ENCODE measurements around the gene OR4S1. TPM values are rescaled to one million over a fixed set of nuclear protein-coding genes. Genes with fewer than 3 reads are reported as not detected.
"Not testable (repeated sequence)": the region's sequence is repeated elsewhere in the genome, so short reads cannot be mapped to it uniquely, and the experiment has no call there.

The OR4S1 gene
- polyA plus RNA-seq, 2 of the 4 experiments (the other 2 are of a cell fraction) = not detected

GRCh38 chr11:48307760-48308386 lies 1.9 kb downstream of the OR4S1 start:
- Histone ChIP-seq H3K4me3 (no peak overlapping the region), H3K4me2 (peak overlapping the region; percentile 26; the same call in 1 of the 3 replicates), H3K27ac (no peak overlapping the region), H3K9me3 (no peaks in the 10 kb centered on the region), H3K4me1 (no peaks in the 10 kb centered on the region)
- DNase-seq (ENCODE audit: low read depth in 1 of 2, low spot score in 1 of 2) (peak; percentile 35 to 62), ATAC-seq (peak; percentile 86 to 96; a peak in 5 of 6 replicates), FAIRE-seq (peak; percentile 65)
- CTCF ChIA-PET = interaction anchor here (0.9 to 3.1 kb wide), 11 partner anchors 9 to 1688 kb away, joined by 3 to 22 read pairs (median 5); no protein-coding TSS in a partner anchor
- 7% methylated on average over 5 of the region's 5 CpGs for WGBS (ENCODE audit: missing lambda C conversion rate)
- POLR2A ChIA-PET = no interaction called here
- peak; percentile 88 for TF ChIP-seq CTCF (IDR thresholded peaks at IDR 0.05)
- no peak for TF ChIP-seq RCOR1 (IDR thresholded peaks at IDR 0.05; ENCODE audit: low read depth, low read length)
- TF ChIP-seq FOXS1 (CRISPR knock-in tag; IDR thresholded peaks at IDR 0.05) = no peak
- TF ChIP-seq MYC (IDR thresholded peaks at IDR 0.05; ENCODE audit: borderline replicate concordance, low read length) = no peak
- TF ChIP-seq RNF2 (IDR thresholded peaks at IDR 0.05; ENCODE audit: borderline replicate concordance, low read depth) = no peak
- TF ChIP-seq SMC3 (IDR thresholded peaks at IDR 0.05) = peak; percentile 66
- TF ChIP-seq MAFK (IDR thresholded peaks at IDR 0.05; ENCODE audit: partially characterized antibody) = peak; percentile 9
- peak; percentile 82 to 88 for TF ChIP-seq RAD21 (conservative IDR thresholded peaks at IDR 0.05 in 1 of 2, IDR thresholded peaks at IDR 0.05 in 1 of 2)
- no peak for TF ChIP-seq KDM5A (IDR thresholded peaks at IDR 0.05)
- no peak for TF ChIP-seq PHF8 (IDR thresholded peaks at IDR 0.05; ENCODE audit: borderline replicate concordance, low read depth)

GRCh38 chr11:48313590-48313989 lies 7.6 kb downstream of the OR4S1 start:
- FAIRE-seq; H3K27ac ChIP-seq; CTCF ChIA-PET; H3K4me1 ChIP-seq; H3K4me3 ChIP-seq; POLR2A ChIA-PET; ATAC-seq; H3K9me3 ChIP-seq; DNase-seq (ENCODE audit: low read depth in 1 of 2, low spot score in 1 of 2); H3K4me2 ChIP-seq: not testable (repeated sequence)
- WGBS (ENCODE audit: missing lambda C conversion rate) = 0% methylated on average over 2 of the region's 2 CpGs

- CTCF ChIA-PET; ATAC-seq; H3K9me3 ChIP-seq; DNase-seq (ENCODE audit: low read depth in 1 of 2, low spot score in 1 of 2); FAIRE-seq; H3K27ac ChIP-seq; H3K4me3 ChIP-seq; H3K4me1 ChIP-seq; H3K4me2 ChIP-seq; POLR2A ChIA-PET: not testable (repeated sequence)
- 2% methylated on average over 2 of the region's 2 CpGs for WGBS (ENCODE audit: missing lambda C conversion rate)
Observed at GRCh38 chr11:48319813-48320212, 13.8 kb downstream of the OR4S1 start.

GRCh38 chr11:48324620-48325019 lies 18.6 kb downstream of the OR4S1 start, which contains the start of gene OR4C3:
OR4C3 (plus strand) TSS chr11:48324920; CDS start chr11:48325022, 102 bp downstream.
- POLR2A ChIA-PET; ATAC-seq; CTCF ChIA-PET; FAIRE-seq; H3K27ac ChIP-seq; H3K4me2 ChIP-seq; H3K4me1 ChIP-seq; DNase-seq (ENCODE audit: low read depth in 1 of 2, low spot score in 1 of 2); H3K4me3 ChIP-seq; H3K9me3 ChIP-seq: not testable (repeated sequence)

GRCh38 chr11:48341466-48341865 lies 35.4 kb downstream of the OR4S1 start:
- no peak overlapping the region for H3K27ac ChIP-seq
- ChIA-PET CTCF (no interaction called here), POLR2A (no interaction called here)
- no peaks in the 10 kb centered on the region for H3K4me1 ChIP-seq
- H3K4me3 ChIP-seq = no peak overlapping the region
- no peaks in the 10 kb centered on the region; the same call in 2 of the 3 replicates for H3K9me3 ChIP-seq
- ATAC-seq (no peak), FAIRE-seq (no peak), DNase-seq (ENCODE audit: low read depth in 1 of 2, low spot score in 1 of 2) (no peak)
- no peak overlapping the region for H3K4me2 ChIP-seq
- WGBS (ENCODE audit: missing lambda C conversion rate) = 0% methylated on average over 2 of the region's 2 CpGs
- TF ChIP-seq RCOR1 (IDR thresholded peaks at IDR 0.05; ENCODE audit: low read depth, low read length) (no peak), MAZ (IDR thresholded peaks at IDR 0.05; ENCODE audit: borderline replicate concordance, low read depth, low read length) (no peak), HOXB5 (CRISPR knock-in tag; IDR thresholded peaks at IDR 0.05) (no peak), MAX (IDR thresholded peaks at IDR 0.05) (no peak), JUNB (IDR thresholded peaks at IDR 0.05) (no peak), HES2 (IDR thresholded peaks at IDR 0.05) (no peak), EP300 (IDR thresholded peaks at IDR 0.05) (no peak), RAD21 (conservative IDR thresholded peaks at IDR 0.05 in 1 of 2, IDR thresholded peaks at IDR 0.05 in 1 of 2) (no peak), ZC3H11A (IDR thresholded peaks at IDR 0.05) (no peak), TFCP2L1 (CRISPR knock-in tag; IDR thresholded peaks at IDR 0.05) (no peak), GATA3 (IDR thresholded peaks at IDR 0.05; ENCODE audit: borderline replicate concordance) (no peak), REST (IDR thresholded peaks at IDR 0.05) (no peak)

Measured in A549 (cell line).